Transverse colon (tissue), 4 donors: Measurements from ENCODE around the gene ACVR1.

Experiments
- CTCF ChIP-seq, 5 experiments: fragments of 200-600 bp in 3 of 5; fragments of 450-650 bp in 2 of 5; sonication (generic) in 3 of 5; IDR thresholded peaks; 1 replicate in 2 of 5; 2 replicates in 3 of 5; pipeline ENCODE4 v1.5.1; 2016 to 2017; ENCODE audit warnings: antibody characterized with exemption in 5 of 5, inconsistent platforms in 3 of 5, mild to moderate bottlenecking in 2 of 5, moderate library complexity in 1 of 5
- EP300 ChIP-seq: sonication (generic); formaldehyde crosslinking; IDR thresholded peaks from one replicate; pipeline ENCODE4 v1.6.1; 2017; ENCODE audit warnings: antibody characterized with exemption, low read depth
- POLR2AphosphoS5 ChIP-seq, 3 donors: sonication (generic); formaldehyde crosslinking; IDR thresholded peaks; one replicate each; pipeline ENCODE4 v1.6.1; 2016; ENCODE audit warnings: antibody characterized with exemption in 3 of 3

DNA sequence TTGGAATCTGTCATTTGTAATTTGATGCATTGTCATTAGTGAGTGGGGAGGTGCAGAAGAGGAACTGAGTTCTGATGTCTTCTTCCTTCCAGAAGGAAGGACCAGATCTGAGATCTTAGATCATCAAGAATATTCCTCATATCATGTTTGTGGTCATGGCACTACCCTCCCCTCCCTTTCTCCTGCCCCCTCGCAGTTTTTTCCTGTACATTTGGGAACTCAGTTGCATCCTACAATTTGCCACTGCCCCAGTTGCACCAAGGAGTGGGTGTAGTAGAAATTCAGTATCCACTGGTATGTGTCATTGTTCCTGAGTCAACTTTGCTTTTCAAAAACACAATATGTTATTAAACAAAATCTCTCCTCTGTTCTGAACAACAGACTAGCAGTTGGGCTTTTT is 26.6 kb upstream of the ACVR1 start:
- TF ChIP-seq CTCF (IDR thresholded peaks at IDR 0.05) (no peak), POLR2AphosphoS5 (IDR thresholded peaks at IDR 0.05) (no peak), EP300 (no peak)
